B cell (primary cell): ENCODE data around the gene FAM20C. TPM values are rescaled to one million over a fixed set of nuclear protein-coding genes. Genes with fewer than 3 reads are reported as not detected.

Experiments used
- ATAC-seq: fragments of 200-7000 bp; cut with Tn5 transposase; one replicate; pipeline ENCODE4 v1.10.0; 2021; ENCODE audit warnings: low read depth, mild to moderate bottlenecking, moderate number of reproducible peaks, moderate library complexity
- CTCF ChIA-PET: fragments of 350-600 bp; sonication (Branson Sonifier 250); formaldehyde crosslinking; loops from one replicate; lab custom pipeline; 2021; ENCODE audit warnings: antibody characterized with exemption, inconsistent platforms; lab: Charles Lee
- POLR2A ChIA-PET: fragments of 350-600 bp; sonication (Branson Sonifier 250); formaldehyde crosslinking; loops from one replicate; lab custom pipeline; 2021; ENCODE audit warnings: antibody characterized with exemption; lab: Charles Lee
- DNase-seq: peaks from one replicate; pipeline ENCODE4 v3.0.0; 2013
- H2AFZ ChIP-seq: 2 replicates; pipeline ENCODE4 v1.6.1; 2012; ENCODE audit warnings: mild to moderate bottlenecking, low read depth, low read length; ENCODE audit not compliant: insufficient read depth, poor library complexity, severe bottlenecking
- H3K27ac ChIP-seq, 2 donors: 1 replicate in 1 of 2; 2 replicates in 1 of 2; pipeline ENCODE4 v1.5.1; 2012 to 2013; ENCODE audit warnings: low read length in 2 of 2, mild to moderate bottlenecking in 2 of 2, moderate library complexity in 1 of 2
- H3K27me3 ChIP-seq, 4 experiments: fragments of 200-600 bp in 1 of 4; sonication (generic) in 1 of 4; replicated peaks in 1 of 4; 1 replicate in 2 of 4; 2 replicates in 2 of 4; pipeline versions ENCODE4 v1.6.1 to v1.7.0; 2013 to 2016; ENCODE audit warnings: low read length in 3 of 4, mild to moderate bottlenecking in 2 of 4, mixed read lengths in 1 of 4, moderate library complexity in 1 of 4; ENCODE audit not compliant: insufficient read depth in 4 of 4, control insufficient read depth in 3 of 4; ENCODE audit errors: control extremely low read depth in 1 of 4
- H3K36me3 ChIP-seq, 2 experiments: replicated peaks in 1 of 2; 1 replicate in 1 of 2; 2 replicates in 1 of 2; pipeline versions ENCODE4 v1.6.1 to v1.7.1; 2013; ENCODE audit warnings: low read length in 1 of 2; ENCODE audit not compliant: insufficient read depth in 2 of 2, control insufficient read depth in 1 of 2; ENCODE audit errors: control extremely low read depth in 1 of 2, extremely low read depth in 1 of 2
- H3K4me1 ChIP-seq, 2 donors: fragments of 200-600 bp in 1 of 2; sonication (generic) in 1 of 2; 1 replicate in 1 of 2; 2 replicates in 1 of 2; pipeline versions ENCODE4 v1.5.1 to v1.6.1; 2013 to 2017; ENCODE audit warnings: low read length in 2 of 2; ENCODE audit not compliant: control insufficient read depth in 2 of 2, insufficient read depth in 2 of 2
- H3K4me2 ChIP-seq: replicated peaks from 2 replicates; pipeline ENCODE3; 2012; ENCODE audit warnings: mild to moderate bottlenecking, low read depth, low read length; ENCODE audit not compliant: poor library complexity, severe bottlenecking
- H3K4me3 ChIP-seq, 5 experiments: fragments of 200-600 bp in 1 of 5; sonication (generic) in 1 of 5; 1 replicate in 3 of 5; 2 replicates in 2 of 5; pipeline versions ENCODE4 v1.5.1 to v1.7.0; 2011 to 2016; ENCODE audit warnings: low read length in 4 of 5, mild to moderate bottlenecking in 4 of 5, low read depth in 2 of 5, control low read depth in 1 of 5, moderate library complexity in 1 of 5; ENCODE audit not compliant: insufficient read depth in 1 of 5; ENCODE audit errors: control extremely low read depth in 1 of 5, extremely low read depth in 1 of 5
- H3K79me2 ChIP-seq: fragments of 200-600 bp; sonication (generic); one replicate; pipeline ENCODE4 v1.6.0; 2016; ENCODE audit warnings: low read length; ENCODE audit not compliant: control insufficient read depth, insufficient read depth
- H3K9ac ChIP-seq: fragments of 200-600 bp; sonication (generic); 2 replicates; pipeline ENCODE4 v1.6.1; 2017; ENCODE audit warnings: mild to moderate bottlenecking, low read length, moderate library complexity
- H3K9me3 ChIP-seq, 3 donors: one replicate each; pipeline versions ENCODE4 v1.6.1 to v1.7.1; 2013; ENCODE audit warnings: low read length in 2 of 3; ENCODE audit not compliant: control insufficient read depth in 2 of 3, insufficient read depth in 1 of 3; ENCODE audit errors: control extremely low read depth in 1 of 3
- H4K20me1 ChIP-seq: 2 replicates; pipeline ENCODE4 v1.6.0; 2012; ENCODE audit warnings: mild to moderate bottlenecking, low read length; ENCODE audit not compliant: insufficient read depth, control insufficient read depth, poor library complexity, severe bottlenecking
- H3K27ac Mint-ChIP-seq: one replicate; pipeline ENCODE4 v1.8.0; 2021; ENCODE audit warnings: mixed read lengths
- H3K27me3 Mint-ChIP-seq: one replicate; pipeline ENCODE4 v1.8.0; 2021; ENCODE audit warnings: mixed read lengths
- H3K4me1 Mint-ChIP-seq: one replicate; pipeline ENCODE4 v1.8.0; 2021; ENCODE audit warnings: mixed read lengths
- H3K4me3 Mint-ChIP-seq: one replicate; pipeline ENCODE4 v1.8.0; 2021; ENCODE audit warnings: mixed read lengths
- H3K9me3 Mint-ChIP-seq: one replicate; pipeline ENCODE4 v1.8.0; 2022; ENCODE audit warnings: mixed read lengths; ENCODE audit not compliant: insufficient read depth
- CTCF ChIP-seq: fragments of 200-600 bp; IDR thresholded peaks from one replicate; pipeline ENCODE4 v1.8.0; 2022; ENCODE audit warnings: antibody characterized with exemption, mild to moderate bottlenecking
- EZH2 ChIP-seq: IDR thresholded peaks from 2 replicates; pipeline ENCODE4 v1.6.1; 2012; ENCODE audit warnings: borderline replicate concordance, low read depth, mild to moderate bottlenecking, moderate library complexity, low read length; ENCODE audit not compliant: insufficient read depth, poor library complexity, severe bottlenecking
- WGBS: methylation state at CpG from one replicate; pipeline ENCODE4 v1.1.5; 2013; ENCODE audit warnings: missing lambda C conversion rate; ENCODE audit not compliant: insufficient coverage; 5-methylcytosine and 5-hydroxymethylcytosine counted together
- intact Hi-C: fragments of 100-400 bp; cut with micrococcal nuclease; formaldehyde crosslinking; loops from one replicate; pipeline ENCODE4 v1.10.0; 2022
- polyA plus RNA-seq: library from polyadenylated mRNA; depleted of rRNA; stranded (reverse); fragments of >200 nt; gene quantifications from 2 replicates; pipeline ENCODE4 v1.2.3, GENCODE V29; 2012
- total RNA-seq, 2 donors: library from RNA; stranded (reverse); fragments of 120-200 nt in 1 of 2; gene quantifications; 1 replicate in 1 of 2; 2 replicates in 1 of 2; pipeline versions ENCODE4 v1.2.3 to v1.2.4, GENCODE V29; 2013 to 2022

FAM20C gene
- total and polyA plus RNA-seq, 2 donors (not counting 1 experiment from before 2014, with no cell fraction given) = 0.54 to 0.81 TPM

GRCh38 chr7:231858-232246, 39.5 kb downstream of the FAM20C start:
- DNase-seq (no peak), ATAC-seq (no peak)
- H4K20me1 ChIP-seq = no peaks in the 10 kb centered on the region
- no peak overlapping the region for H3K9ac ChIP-seq
- Mint-ChIP-seq H3K4me3 (no peak overlapping the region), H3K4me1 (no peaks in the 10 kb centered on the region), H3K9me3 (no peaks in the 10 kb centered on the region), H3K27ac (no peak overlapping the region), H3K27me3 (no peaks in the 10 kb centered on the region)
- 96% methylated on average over 16 of the region's 21 CpGs for WGBS
- CTCF ChIA-PET = no interaction called here
- H3K4me2 ChIP-seq = no peak overlapping the region
- H2AFZ ChIP-seq = no peak overlapping the region
- H3K36me3 ChIP-seq = no peaks in the 10 kb centered on the region
- H3K9me3 ChIP-seq = peaks cover 0 to 6% (median 0%) of the 10 kb centered on the region in 3 donors
- no peaks in the 10 kb centered on the region for H3K4me1 ChIP-seq
- intact Hi-C loops = no loop called here
- H3K27me3 ChIP-seq = no peaks in the 10 kb centered on the region
- TF ChIP-seq CTCF (no peak), EZH2 (no peak)
- H3K4me3 ChIP-seq = no peak overlapping the region
- POLR2A ChIA-PET = no interaction called here
- H3K79me2 ChIP-seq = no peaks in the 10 kb centered on the region
- H3K27ac ChIP-seq = no peak overlapping the region

- Histone ChIP-seq H4K20me1 (no peaks in the 10 kb centered on the region), H3K27me3 (peaks cover 0 to 3% (median 0%) of the 10 kb centered on the region in 4 experiments), H3K27ac (no peak overlapping the region), H3K4me3 (no peak overlapping the region), H3K79me2 (no peaks in the 10 kb centered on the region), H3K36me3 (no peaks in the 10 kb centered on the region), H3K4me1 (no peaks in the 10 kb centered on the region), H3K4me2 (no peak overlapping the region), H2AFZ (no peak overlapping the region), H3K9ac (no peak overlapping the region), H3K9me3 (peaks cover 0 to 10% (median 0%) of the 10 kb centered on the region in 3 donors)
- Mint-ChIP-seq H3K4me3 (no peak overlapping the region), H3K27me3 (no peaks in the 10 kb centered on the region), H3K27ac (no peak overlapping the region), H3K4me1 (no peaks in the 10 kb centered on the region), H3K9me3 (no peaks in the 10 kb centered on the region)
- intact Hi-C loops = no loop called here
- no peak for TF ChIP-seq CTCF
- TF ChIP-seq EZH2 = no peak
- no peak for ATAC-seq
- CTCF ChIA-PET = no interaction called here
- WGBS = 88% methylated on average over 42 of the region's 43 CpGs
- POLR2A ChIA-PET = no interaction called here
- DNase-seq = no peak
These were observed 40.3 kb downstream of the FAM20C start for GRCh38 chr7:232410-233248.
